Activated T-cell treated with anti-CD3 and anti-CD28 coated beads, Interleukin-2, amount 50 U/mL, for 4 hours (primary cell): ENCODE results near the gene SETBP1. TPM values are rescaled to one million over a fixed set of nuclear protein-coding genes. Genes with fewer than 3 reads are reported as not detected.
"Not testable (repeated sequence)": the region's sequence is repeated elsewhere in the genome, so short reads cannot be mapped to it uniquely, and the experiment has no call there.

Source experiments
- ATAC-seq, 2 donors: fragments of 200-7000 bp; cut with Tn5 transposase; one replicate each; pipeline ENCODE4 v1.10.0; 2021
- DNase-seq: peaks from one replicate; pipeline ENCODE4 v3.0.0-alpha.2; 2020
- H3K27me3 Mint-ChIP-seq: one replicate; pipeline ENCODE4 v1.8.0; 2021; ENCODE audit warnings: low read depth, mixed read lengths
- H3K36me3 Mint-ChIP-seq: one replicate; pipeline ENCODE4 v1.8.0; 2022; ENCODE audit warnings: mixed read lengths; ENCODE audit not compliant: insufficient read depth
- H3K4me1 Mint-ChIP-seq: one replicate; pipeline ENCODE4 v1.8.0; 2021; ENCODE audit warnings: low read depth, mixed read lengths
- H3K4me3 Mint-ChIP-seq: one replicate; pipeline ENCODE4 v1.8.0; 2021; ENCODE audit warnings: mild to moderate bottlenecking, moderate library complexity, mixed read lengths
- H3K9me3 Mint-ChIP-seq: one replicate; pipeline ENCODE4 v1.8.0; 2021; ENCODE audit warnings: mixed read lengths
- total RNA-seq, 3 donors: library from RNA; stranded (reverse); gene quantifications; one replicate each; pipeline ENCODE4 v1.2.1, GENCODE V29; 2021

Gene SETBP1
- total RNA-seq, 3 donors from 2014 or later = 6.2 to 9.2 (median 7.6) TPM

DNA sequence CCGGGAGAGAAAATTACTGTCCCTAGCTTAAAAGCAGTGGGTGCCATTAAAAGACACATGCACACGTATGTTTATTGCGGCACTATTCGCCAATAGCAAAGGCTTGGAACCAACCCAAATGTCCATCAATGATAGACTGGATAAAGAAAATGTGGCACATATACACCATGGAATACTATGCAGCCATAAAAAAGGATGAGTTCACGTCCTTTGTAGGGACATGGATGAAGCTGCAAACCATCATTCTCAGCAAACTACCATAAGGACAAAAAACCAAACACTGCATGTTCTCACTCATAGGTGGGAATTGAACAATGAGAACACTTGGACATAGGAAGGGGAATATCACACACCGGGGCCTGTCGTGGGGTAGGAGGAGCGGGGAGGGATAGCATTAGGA, 120.1 kb downstream of the SETBP1 start:
- not testable (repeated sequence) for H3K4me3 Mint-ChIP-seq, ATAC-seq

GRCh38 chr18:44801781-44802180, 121.1 kb downstream of the SETBP1 start:
- peaks cover 2% of the 10 kb centered on the region for H3K36me3 Mint-ChIP-seq
- H3K9me3 Mint-ChIP-seq = peaks cover 7% of the 10 kb centered on the region
- peaks cover 36% of the 10 kb centered on the region for H3K4me1 Mint-ChIP-seq
- no peak for ATAC-seq
- H3K27me3 Mint-ChIP-seq = no peaks in the 10 kb centered on the region
- DNase-seq = no peak
- H3K4me3 Mint-ChIP-seq = no peak overlapping the region

More for the DNA sequence above, 120.1 kb downstream of the SETBP1 start:
- not testable (repeated sequence) for H3K36me3 Mint-ChIP-seq, H3K9me3 Mint-ChIP-seq, DNase-seq, H3K27me3 Mint-ChIP-seq
- H3K4me1 Mint-ChIP-seq = peaks cover 36% of the 10 kb centered on the region

DNA sequence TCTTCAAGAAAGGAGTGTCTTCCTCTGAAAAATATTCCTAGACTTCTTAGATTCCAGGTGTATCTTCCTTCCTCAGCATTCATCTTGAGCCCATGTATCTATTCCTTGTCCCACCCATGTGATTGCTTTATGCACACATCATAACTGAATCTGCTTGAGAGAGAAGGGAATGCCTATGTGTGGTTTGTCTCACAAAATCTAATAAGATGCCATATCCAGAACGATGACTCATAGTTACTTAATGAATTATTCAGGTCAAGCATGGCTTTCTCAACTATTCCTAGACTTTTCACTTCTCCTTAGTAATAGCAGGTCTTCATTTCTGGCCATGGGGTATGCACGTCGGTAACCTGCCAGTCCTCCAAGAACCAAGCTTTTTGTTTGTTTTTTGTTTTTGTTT, 121.8 kb downstream of the SETBP1 start:
- peaks cover 3% of the 10 kb centered on the region for H3K27me3 Mint-ChIP-seq
- H3K36me3 Mint-ChIP-seq = peaks cover 2% of the 10 kb centered on the region
- no peak overlapping the region for H3K4me3 Mint-ChIP-seq
- peaks cover 7% of the 10 kb centered on the region for H3K9me3 Mint-ChIP-seq
- no peak for ATAC-seq
- H3K4me1 Mint-ChIP-seq = peaks cover 36% of the 10 kb centered on the region
- DNase-seq = no peak

DNA sequence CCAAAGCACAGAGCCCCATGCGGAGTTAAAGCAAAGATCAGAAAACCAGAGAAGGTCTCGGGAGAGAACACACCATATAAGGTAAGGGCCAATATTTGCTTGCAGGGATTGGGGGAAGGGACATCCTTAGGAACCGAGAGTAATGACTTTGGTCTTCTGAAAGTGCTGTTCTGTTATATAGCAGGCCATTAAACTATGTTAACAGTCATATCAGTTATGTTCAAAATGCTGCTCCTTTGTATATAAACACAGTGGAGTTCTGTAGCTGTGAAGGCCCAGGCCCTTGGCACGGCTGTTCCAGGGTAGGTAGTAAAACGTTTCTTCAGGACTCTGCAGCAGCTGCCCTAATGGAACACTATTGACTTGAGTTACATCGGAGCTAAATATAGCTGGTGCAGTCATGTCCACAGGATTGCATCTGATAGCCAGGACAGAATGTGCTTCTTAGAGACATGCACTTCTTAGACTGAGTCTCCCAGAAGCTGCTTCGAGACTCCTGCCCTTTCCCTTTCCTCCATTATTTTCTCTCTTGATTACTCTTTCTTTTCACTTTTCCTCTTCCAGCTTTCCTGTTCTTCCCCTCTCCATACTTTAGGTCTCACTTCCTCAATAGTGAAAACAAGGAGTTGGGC, 122.4 kb downstream of the SETBP1 start:
- Mint-ChIP-seq H3K9me3 (peaks cover 7% of the 10 kb centered on the region), H3K4me1 (peaks cover 33% of the 10 kb centered on the region), H3K4me3 (no peak overlapping the region), H3K27me3 (peaks cover 4% of the 10 kb centered on the region), H3K36me3 (peaks cover 2% of the 10 kb centered on the region)
- DNase-seq = no peak
- no peak for ATAC-seq

GRCh38 chr18:44804033-44804432, 123.3 kb downstream of the SETBP1 start:
- H3K36me3 Mint-ChIP-seq = peaks cover 2% of the 10 kb centered on the region
- H3K4me1 Mint-ChIP-seq = peaks cover 25% of the 10 kb centered on the region
- ATAC-seq = no peak
- peaks cover 4% of the 10 kb centered on the region for H3K27me3 Mint-ChIP-seq
- no peak for DNase-seq
- H3K4me3 Mint-ChIP-seq = no peak overlapping the region
- peaks cover 7% of the 10 kb centered on the region for H3K9me3 Mint-ChIP-seq

DNA sequence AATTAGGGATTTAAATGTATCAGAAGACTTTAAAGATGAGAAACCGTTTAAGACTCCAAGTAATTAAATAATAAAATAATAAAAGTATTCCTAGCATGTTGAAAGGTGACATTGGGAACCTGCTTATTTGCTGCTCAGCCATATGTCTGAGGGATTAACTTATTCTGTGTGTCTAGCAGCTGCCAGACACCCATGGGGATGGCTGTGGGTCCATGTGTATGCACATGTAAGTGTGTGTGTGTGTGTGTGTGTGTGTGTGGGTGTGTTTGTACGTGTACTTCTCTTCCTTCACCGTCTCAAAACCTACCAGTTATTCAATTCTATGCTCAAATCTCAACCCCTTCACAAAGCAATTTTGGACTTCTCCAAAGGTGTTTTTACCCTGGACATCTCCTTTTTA, 124.5 kb downstream of the SETBP1 start:
- DNase-seq (no peak), ATAC-seq (no peak)
- H3K9me3 Mint-ChIP-seq = peaks cover 7% of the 10 kb centered on the region
- peaks cover 2% of the 10 kb centered on the region for H3K36me3 Mint-ChIP-seq
- peaks cover 4% of the 10 kb centered on the region for H3K27me3 Mint-ChIP-seq
- H3K4me3 Mint-ChIP-seq = no peak overlapping the region
- peaks cover 15% of the 10 kb centered on the region for H3K4me1 Mint-ChIP-seq

GRCh38 chr18:44805643-44806042, 125.0 kb downstream of the SETBP1 start:
- Mint-ChIP-seq H3K36me3 (no peaks in the 10 kb centered on the region), H3K27me3 (peaks cover 4% of the 10 kb centered on the region), H3K4me1 (peaks cover 10% of the 10 kb centered on the region), H3K4me3 (no peak overlapping the region), H3K9me3 (peaks cover 3% of the 10 kb centered on the region)
- ATAC-seq = no peak
- DNase-seq = no peak

- no peak overlapping the region for H3K4me3 Mint-ChIP-seq
- H3K27me3 Mint-ChIP-seq = peaks cover 7% of the 10 kb centered on the region
- peaks cover 10% of the 10 kb centered on the region for H3K4me1 Mint-ChIP-seq
- DNase-seq (no peak), ATAC-seq (no peak)
- no peaks in the 10 kb centered on the region for H3K9me3 Mint-ChIP-seq
- no peaks in the 10 kb centered on the region for H3K36me3 Mint-ChIP-seq
Measured at GRCh38 chr18:44807766-44808165, 127.1 kb downstream of the SETBP1 start.

DNA sequence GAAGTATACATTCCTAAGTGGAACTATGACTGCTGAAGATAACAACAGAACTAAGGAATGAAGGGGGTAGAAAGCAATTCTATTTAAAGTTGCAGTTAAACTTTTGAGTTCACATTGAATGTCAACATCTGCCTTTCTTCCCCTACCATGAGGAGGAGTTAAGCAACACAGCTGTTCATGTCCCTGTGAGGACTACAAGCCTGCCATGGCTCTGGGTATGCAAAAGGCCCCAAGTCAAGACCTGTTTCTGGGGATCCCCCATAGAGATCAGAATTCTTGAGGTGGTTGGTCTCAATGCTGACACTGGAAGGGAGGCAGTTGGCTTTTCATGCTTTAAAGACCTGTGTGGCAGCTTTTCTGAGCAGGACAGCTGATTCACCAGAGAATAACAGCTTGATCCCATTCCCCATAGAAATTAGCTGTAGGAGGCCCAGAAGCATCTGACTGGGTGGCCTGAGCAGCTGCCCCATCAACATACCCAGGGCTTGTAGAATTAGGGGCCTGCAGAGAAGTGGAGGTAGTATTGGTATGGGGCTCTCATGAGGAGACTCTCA, 131.0 kb downstream of the SETBP1 start:
- Mint-ChIP-seq H3K27me3 (peaks cover 7% of the 10 kb centered on the region), H3K36me3 (no peaks in the 10 kb centered on the region), H3K4me1 (no peaks in the 10 kb centered on the region), H3K9me3 (no peaks in the 10 kb centered on the region), H3K4me3 (no peak overlapping the region)
- DNase-seq = no peak
- no peak for ATAC-seq

- Mint-ChIP-seq H3K36me3 (no peaks in the 10 kb centered on the region), H3K27me3 (peaks cover 5% of the 10 kb centered on the region), H3K4me1 (no peaks in the 10 kb centered on the region), H3K4me3 (no peak overlapping the region), H3K9me3 (no peaks in the 10 kb centered on the region)
- ATAC-seq (no peak), DNase-seq (no peak)
Measured at GRCh38 chr18:44812426-44812825, 131.7 kb downstream of the SETBP1 start.

- H3K4me1 Mint-ChIP-seq = peaks cover 3% of the 10 kb centered on the region
- peaks cover 3% of the 10 kb centered on the region for H3K27me3 Mint-ChIP-seq
- ATAC-seq (no peak), DNase-seq (no peak)
- no peaks in the 10 kb centered on the region for H3K9me3 Mint-ChIP-seq
- no peaks in the 10 kb centered on the region for H3K36me3 Mint-ChIP-seq
- H3K4me3 Mint-ChIP-seq = no peak overlapping the region
Measured at GRCh38 chr18:44813586-44813985, 132.9 kb downstream of the SETBP1 start.

- DNase-seq (no peak), ATAC-seq (no peak)
- H3K4me1 Mint-ChIP-seq = peaks cover 11% of the 10 kb centered on the region
- no peak overlapping the region for H3K4me3 Mint-ChIP-seq
- H3K9me3 Mint-ChIP-seq = no peaks in the 10 kb centered on the region
- H3K36me3 Mint-ChIP-seq = no peaks in the 10 kb centered on the region
- H3K27me3 Mint-ChIP-seq = peaks cover 3% of the 10 kb centered on the region
Measured at GRCh38 chr18:44815108-44815507, 134.4 kb downstream of the SETBP1 start.

- ATAC-seq = no peak
- no peaks in the 10 kb centered on the region for H3K36me3 Mint-ChIP-seq
- no peaks in the 10 kb centered on the region for H3K9me3 Mint-ChIP-seq
Measured at GRCh38 chr18:44816050-44816449, 135.4 kb downstream of the SETBP1 start.

DNA sequence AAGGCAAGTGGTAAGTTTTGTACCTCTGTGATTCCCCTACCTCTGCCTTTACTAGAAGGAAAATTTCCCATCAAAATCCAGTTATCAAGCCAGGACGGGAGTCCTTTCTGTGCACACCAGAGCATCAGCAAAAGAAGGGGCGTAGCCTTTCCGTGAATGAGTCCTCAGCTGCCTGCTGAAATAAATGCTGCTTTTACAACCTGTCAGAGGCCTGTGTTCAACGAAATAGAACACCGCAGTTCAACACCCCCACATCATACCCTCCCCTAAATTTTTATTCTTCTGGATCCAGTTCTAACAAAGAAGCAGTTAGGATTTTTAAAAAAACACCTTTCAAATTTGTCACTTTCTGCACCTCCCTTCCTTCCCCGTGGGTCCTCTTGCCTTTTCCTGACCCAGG, 135.8 kb downstream of the SETBP1 start:
- Mint-ChIP-seq H3K4me3 (no peak overlapping the region), H3K9me3 (no peaks in the 10 kb centered on the region), H3K36me3 (no peaks in the 10 kb centered on the region), H3K27me3 (no peaks in the 10 kb centered on the region), H3K4me1 (peaks cover 11% of the 10 kb centered on the region)
- ATAC-seq (no peak), DNase-seq (no peak)

More at GRCh38 chr18:44816050-44816449, 135.4 kb downstream of the SETBP1 start:
- Mint-ChIP-seq H3K27me3 (peaks cover 2% of the 10 kb centered on the region), H3K4me3 (no peak overlapping the region), H3K4me1 (peaks cover 11% of the 10 kb centered on the region)
- DNase-seq = no peak

- Mint-ChIP-seq H3K36me3 (no peaks in the 10 kb centered on the region), H3K9me3 (no peaks in the 10 kb centered on the region), H3K4me1 (peaks cover 11% of the 10 kb centered on the region), H3K27me3 (no peaks in the 10 kb centered on the region), H3K4me3 (no peak overlapping the region)
- ATAC-seq = no peak
- DNase-seq = no peak
Measured at GRCh38 chr18:44817831-44818473, 137.3 kb downstream of the SETBP1 start.
